Nephron progenitor cell (in vitro differentiated cells): ENCODE data around the gene RASAL2.

ENCODE experiments used
- DNase-seq: peaks from one replicate; pipeline ENCODE4 v3.0.0; 2021
- H3K27ac Mint-ChIP-seq: 2 replicates; pipeline ENCODE4 v1.8.0; 2021; ENCODE audit warnings: mild to moderate bottlenecking, moderate library complexity, mixed read lengths
- H3K27me3 Mint-ChIP-seq: 2 replicates; pipeline ENCODE4 v1.8.0; 2021; ENCODE audit warnings: mild to moderate bottlenecking, low read depth, mixed read lengths; ENCODE audit not compliant: poor library complexity
- H3K36me3 Mint-ChIP-seq: 2 replicates; pipeline ENCODE4 v1.8.0; 2021; ENCODE audit warnings: low read depth, mixed read lengths
- H3K4me1 Mint-ChIP-seq: 2 replicates; pipeline ENCODE4 v1.8.0; 2021; ENCODE audit warnings: mixed read lengths
- H3K4me3 Mint-ChIP-seq: 2 replicates; pipeline ENCODE4 v1.8.0; 2021; ENCODE audit warnings: mild to moderate bottlenecking, moderate library complexity, mixed read lengths
- H3K9me3 Mint-ChIP-seq: 2 replicates; pipeline ENCODE4 v1.8.0; 2021; ENCODE audit warnings: mild to moderate bottlenecking, moderate library complexity, mixed read lengths
- CTCF ChIP-seq: fragments of 200-600 bp; sonication (generic); IDR thresholded peaks from 2 replicates; pipeline ENCODE4 v1.5.0; 2021; ENCODE audit warnings: antibody characterized with exemption

Gene RASAL2

DNA sequence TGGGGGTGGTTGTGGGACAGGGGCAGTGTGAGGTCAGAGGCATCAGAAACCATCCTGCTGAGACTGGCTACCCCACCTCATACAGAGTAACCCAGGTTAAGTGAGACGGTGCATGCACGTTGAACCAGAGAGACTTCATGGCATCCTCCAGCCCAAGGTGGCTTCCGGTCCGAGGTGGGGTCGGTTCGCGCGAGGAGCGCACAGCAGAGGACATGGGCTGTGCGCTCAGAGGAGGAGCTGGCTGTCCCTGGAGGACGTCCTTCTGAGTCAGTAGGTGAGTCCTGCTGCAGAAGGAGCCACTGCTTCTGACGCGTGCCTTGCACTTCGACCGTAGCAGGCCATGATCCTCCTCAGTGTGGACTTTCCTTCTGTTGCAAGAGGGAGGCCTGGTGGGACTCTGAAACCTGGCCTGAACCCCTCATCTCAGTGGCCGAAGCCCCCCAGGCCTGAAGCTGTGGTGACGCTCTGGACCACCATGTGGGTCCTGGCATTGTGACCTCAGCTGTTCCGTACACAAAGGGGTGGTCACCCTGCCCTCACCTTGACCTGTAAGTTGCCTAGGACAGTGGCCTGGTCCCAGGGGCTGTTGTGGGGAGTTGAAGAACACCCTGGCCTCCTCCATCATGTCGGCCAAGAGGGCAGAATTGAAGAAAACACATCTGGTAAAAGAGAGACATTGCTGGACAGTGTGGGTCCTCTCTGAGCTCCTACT lies 418.8 kb downstream of the RASAL2 start, which contains the start of gene TEX35:
Gene TEX35 (plus strand): TSS at position 544 of the 712 bp plus-strand sequence. CDS start 80 bp downstream, at position 624.
- no peak within 1 kb of the TSS for H3K27ac Mint-ChIP-seq
- no peaks in the 10 kb centered on the region for H3K9me3 Mint-ChIP-seq
- no peak for TF ChIP-seq CTCF
- H3K4me1 Mint-ChIP-seq, result peaks cover 20% of the 10 kb centered on the region
- H3K27me3 Mint-ChIP-seq, result peaks cover 3% of the 10 kb centered on the region
- no peak for DNase-seq
- H3K4me3 Mint-ChIP-seq, result no peak within 1 kb of the TSS
- H3K36me3 Mint-ChIP-seq, result no peaks in the 10 kb centered on the region

DNA sequence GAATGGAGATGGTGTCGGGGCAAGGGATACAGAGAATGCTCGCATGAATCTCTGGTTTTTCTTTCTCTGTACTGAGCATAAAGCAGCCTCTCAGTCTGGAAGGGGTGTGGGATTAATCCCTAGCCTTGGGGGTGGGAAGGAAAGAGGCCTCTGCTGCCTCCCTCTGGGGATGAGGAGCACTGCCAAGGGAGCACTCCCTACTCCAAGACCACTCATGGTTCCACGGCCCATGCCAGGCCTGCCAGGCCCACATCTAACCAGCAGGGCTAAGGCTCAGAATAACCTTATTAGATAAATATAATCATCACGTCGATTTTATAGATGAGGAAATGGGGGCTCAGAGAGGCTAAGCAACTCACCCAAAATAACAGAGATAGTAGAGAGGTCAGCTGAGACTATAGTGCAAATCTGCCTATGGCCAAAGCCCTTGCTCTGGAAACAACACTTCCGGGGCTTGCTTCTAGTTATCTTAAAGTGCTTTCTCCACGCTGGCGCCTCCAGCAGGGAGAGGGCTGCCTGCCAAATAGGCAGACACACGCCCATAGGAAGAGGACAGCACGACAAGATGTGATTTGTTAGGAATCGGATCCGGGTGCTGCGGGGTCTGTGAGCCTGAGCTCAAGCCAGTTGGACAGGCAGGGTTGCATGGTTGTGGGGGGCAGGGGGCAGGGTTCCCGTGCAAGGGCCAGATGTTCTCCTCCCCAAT lies 419.5 kb downstream of the RASAL2 start:
- Mint-ChIP-seq H3K4me3 (no peak overlapping the region), H3K36me3 (no peaks in the 10 kb centered on the region), H3K4me1 (peaks cover 20% of the 10 kb centered on the region), H3K9me3 (no peaks in the 10 kb centered on the region), H3K27me3 (peaks cover 3% of the 10 kb centered on the region), H3K27ac (no peak overlapping the region)
- TF ChIP-seq CTCF, result no peak
- DNase-seq, result no peak

GRCh38 chr1:178516110-178516509 lies 422.2 kb downstream of the RASAL2 start:
- Mint-ChIP-seq H3K9me3 (no peaks in the 10 kb centered on the region), H3K4me3 (no peak overlapping the region)

DNA sequence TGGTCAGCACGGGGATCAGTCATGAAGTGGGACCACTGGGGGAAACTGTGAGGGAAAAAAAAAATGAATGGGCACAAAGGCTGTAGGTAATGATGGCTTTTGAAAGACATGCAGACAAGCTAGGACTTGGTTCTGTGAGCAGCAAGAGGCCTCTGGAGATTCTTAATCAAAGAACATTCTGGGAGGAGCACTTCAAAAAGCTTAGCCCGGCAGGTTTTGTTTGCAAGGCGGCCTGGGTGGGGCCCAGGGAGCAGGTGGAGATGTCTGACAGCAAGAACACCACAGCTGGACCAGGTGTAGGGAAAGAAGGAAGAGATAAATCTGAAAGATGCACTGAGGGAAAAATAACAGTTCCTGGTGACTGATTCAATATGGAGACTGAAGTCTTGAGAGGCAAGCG lies 425.0 kb downstream of the RASAL2 start:
- TF ChIP-seq CTCF, result no peak
- Mint-ChIP-seq H3K27me3 (peaks cover 3% of the 10 kb centered on the region), H3K27ac (no peak overlapping the region), H3K9me3 (no peaks in the 10 kb centered on the region), H3K4me3 (no peak overlapping the region), H3K4me1 (peaks cover 5% of the 10 kb centered on the region), H3K36me3 (no peaks in the 10 kb centered on the region)
- no peak for DNase-seq

More at GRCh38 chr1:178516110-178516509, 422.2 kb downstream of the RASAL2 start:
- H3K36me3 Mint-ChIP-seq, result no peaks in the 10 kb centered on the region
- no peak overlapping the region for H3K27ac Mint-ChIP-seq
- no peak for DNase-seq
- H3K4me1 Mint-ChIP-seq, result peaks cover 10% of the 10 kb centered on the region
- TF ChIP-seq CTCF, result no peak
- peaks cover 3% of the 10 kb centered on the region for H3K27me3 Mint-ChIP-seq

DNA sequence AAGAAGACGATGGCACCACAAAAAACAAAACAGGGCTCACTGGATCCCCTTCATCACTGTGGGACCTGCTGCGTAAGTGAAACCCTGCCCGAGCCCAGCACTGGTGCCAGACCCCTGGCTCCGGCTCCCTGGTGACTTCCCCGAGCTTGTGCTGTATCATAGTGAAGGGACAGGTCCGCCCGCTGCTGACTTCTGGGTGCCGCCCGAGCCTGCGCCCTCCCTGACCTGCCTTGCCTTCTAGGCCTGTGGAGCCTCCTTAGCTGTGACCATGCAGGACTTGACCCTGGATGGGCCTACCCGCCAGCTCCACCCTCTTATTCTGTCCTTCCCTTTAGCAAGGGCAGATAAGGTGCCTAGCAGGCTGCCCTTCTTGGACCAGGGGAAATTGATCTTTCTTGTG lies 426.9 kb downstream of the RASAL2 start:
- Mint-ChIP-seq H3K27ac (no peak overlapping the region), H3K4me1 (peaks cover 6% of the 10 kb centered on the region), H3K4me3 (no peak overlapping the region), H3K27me3 (peaks cover 3% of the 10 kb centered on the region), H3K9me3 (no peaks in the 10 kb centered on the region), H3K36me3 (no peaks in the 10 kb centered on the region)
- DNase-seq, result no peak
- TF ChIP-seq CTCF, result no peak
